ENCODE measurements around the gene SYNE2.

DNA sequence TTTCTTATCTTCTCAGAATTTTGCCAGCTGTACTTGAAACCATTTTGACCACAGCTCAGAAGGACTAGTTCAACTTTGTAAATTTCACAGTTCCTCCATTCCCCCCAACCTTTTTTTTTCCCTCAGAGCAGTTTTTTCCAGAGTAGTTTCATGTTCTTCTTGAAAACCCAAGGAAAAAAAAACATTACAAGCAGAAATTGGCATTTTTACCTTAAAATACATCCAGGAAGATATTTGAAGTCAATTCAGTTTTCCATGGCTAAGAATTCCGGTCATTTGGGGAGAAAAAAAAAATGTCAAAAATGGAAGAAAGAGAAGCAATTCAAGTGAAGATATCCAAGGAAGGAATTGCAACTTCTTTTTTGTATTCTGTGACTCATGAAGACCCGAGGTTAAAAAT, 39.5 kb downstream of the SYNE2 start:
- TF ChIP-seq, protein P1, sequence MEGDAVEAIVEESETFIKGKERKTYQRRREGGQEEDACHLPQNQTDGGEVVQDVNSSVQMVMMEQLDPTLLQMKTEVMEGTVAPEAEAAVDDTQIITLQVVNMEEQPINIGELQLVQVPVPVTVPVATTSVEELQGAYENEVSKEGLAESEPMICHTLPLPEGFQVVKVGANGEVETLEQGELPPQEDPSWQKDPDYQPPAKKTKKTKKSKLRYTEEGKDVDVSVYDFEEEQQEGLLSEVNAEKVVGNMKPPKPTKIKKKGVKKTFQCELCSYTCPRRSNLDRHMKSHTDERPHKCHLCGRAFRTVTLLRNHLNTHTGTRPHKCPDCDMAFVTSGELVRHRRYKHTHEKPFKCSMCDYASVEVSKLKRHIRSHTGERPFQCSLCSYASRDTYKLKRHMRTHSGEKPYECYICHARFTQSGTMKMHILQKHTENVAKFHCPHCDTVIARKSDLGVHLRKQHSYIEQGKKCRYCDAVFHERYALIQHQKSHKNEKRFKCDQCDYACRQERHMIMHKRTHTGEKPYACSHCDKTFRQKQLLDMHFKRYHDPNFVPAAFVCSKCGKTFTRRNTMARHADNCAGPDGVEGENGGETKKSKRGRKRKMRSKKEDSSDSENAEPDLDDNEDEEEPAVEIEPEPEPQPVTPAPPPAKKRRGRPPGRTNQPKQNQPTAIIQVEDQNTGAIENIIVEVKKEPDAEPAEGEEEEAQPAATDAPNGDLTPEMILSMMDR (IDR thresholded peaks at IDR 0.05), result no peak
- no peak for TF ChIP-seq EZH2 (IDR thresholded peaks at IDR 0.05)
- TF ChIP-seq EZH2phosphoT487 (IDR thresholded peaks at IDR 0.05), result no peak

All from neural progenitor cell (in vitro differentiated cells).